ENCODE measurements around the gene MOV10L1.

DNA sequence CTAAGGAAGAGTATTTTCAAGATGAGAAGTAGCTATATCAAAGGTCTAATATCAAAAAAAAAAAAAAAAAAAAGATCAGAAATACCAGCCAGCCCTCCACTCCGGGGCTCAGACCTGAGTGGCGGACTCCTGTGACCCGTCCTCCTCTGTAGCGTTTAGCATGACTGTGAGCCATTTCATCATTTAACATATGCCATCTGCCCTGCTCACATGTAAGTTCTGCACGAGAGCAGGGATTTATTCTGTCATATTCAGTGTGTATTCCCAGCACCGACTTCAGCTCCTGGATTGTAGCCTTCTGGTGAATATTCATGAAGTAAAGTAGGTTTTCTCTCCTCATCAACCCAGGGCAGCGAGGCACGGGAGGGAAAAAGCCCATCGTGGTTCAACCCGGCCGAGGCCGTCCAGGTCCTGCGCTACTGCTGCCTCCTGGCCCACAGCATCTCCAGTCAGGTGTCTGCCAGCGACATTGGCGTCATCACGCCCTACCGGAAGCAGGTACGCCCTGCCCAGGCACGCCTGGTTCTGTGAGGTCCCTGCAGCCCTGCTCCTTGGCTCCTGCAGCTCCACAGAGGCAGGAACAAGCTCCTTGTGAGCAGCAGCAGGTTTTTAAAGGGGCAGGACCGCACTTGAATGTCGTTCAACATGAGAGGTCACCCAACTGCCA lies 68.0 kb downstream of the MOV10L1 start:
- no peak for TF ChIP-seq CTCF (IDR thresholded peaks at IDR 0.05)
- no peak for TF ChIP-seq POLR2A (IDR thresholded peaks at IDR 0.05)

Data from lower leg skin (tissue), 3 donors.